Kasumi-1 (cell line): ENCODE measurements around the gene FAM174C.
A peak's percentile ranks its signal among the peaks of the same experiment; 100 is the strongest.
"Not testable (repeated sequence)": the region's sequence is repeated elsewhere in the genome, so short reads cannot be mapped to it uniquely, and the experiment has no call there.

Experiments
- DNase-seq, 2 experiments: peaks; one replicate each; lab custom pipeline; 2025; lab: John Stamatoyannopoulos, UW

Gene FAM174C

GRCh38 chr19:1302533-1303239 lies 27.4 kb downstream of the FAM174C start:
- no peak for DNase-seq

GRCh38 chr19:1304197-1304924 lies 29.0 kb downstream of the FAM174C start:
- no peak for DNase-seq

DNA sequence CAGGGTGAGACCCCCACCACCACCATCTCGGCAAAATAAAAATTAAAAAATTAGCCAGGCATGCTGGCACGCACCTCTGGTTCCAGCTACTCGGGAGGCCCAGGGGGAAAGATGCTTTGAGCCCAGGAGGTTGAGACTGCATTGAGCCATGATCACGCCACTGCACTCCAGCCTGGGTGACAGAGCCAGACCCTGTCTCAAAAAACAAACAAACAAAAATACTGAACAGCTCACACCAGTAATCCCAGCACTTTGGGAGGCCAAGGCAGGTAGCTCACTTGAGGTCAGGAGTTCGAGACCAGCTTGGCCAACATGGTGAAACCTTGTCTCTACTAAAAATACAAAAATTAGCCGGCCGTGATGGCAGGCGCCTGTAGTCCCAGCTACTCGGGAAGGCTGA lies 30.0 kb downstream of the FAM174C start:
- DNase-seq, result not testable (repeated sequence)

DNA sequence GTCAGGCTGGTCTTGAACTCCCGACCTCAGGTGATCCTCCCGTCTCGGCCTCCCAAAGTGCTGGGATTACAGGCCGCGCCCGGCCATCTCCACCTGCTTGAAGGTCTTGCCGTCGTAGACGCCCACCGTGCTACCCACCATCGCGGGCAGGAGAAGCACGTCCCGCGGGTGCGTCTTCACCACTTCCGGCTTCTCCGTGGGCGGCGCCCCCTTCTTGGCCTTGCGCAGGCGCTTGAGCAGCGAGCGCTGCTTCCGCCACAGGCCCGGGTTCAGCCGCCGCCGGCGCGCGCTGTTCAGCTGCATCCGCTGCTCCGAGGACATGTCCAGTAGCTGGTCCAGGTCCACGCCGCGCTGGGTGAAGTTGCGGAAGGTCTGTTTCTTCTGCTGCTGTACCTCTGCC lies 32.0 kb downstream of the FAM174C start:
- DNase-seq, result no peak

DNA sequence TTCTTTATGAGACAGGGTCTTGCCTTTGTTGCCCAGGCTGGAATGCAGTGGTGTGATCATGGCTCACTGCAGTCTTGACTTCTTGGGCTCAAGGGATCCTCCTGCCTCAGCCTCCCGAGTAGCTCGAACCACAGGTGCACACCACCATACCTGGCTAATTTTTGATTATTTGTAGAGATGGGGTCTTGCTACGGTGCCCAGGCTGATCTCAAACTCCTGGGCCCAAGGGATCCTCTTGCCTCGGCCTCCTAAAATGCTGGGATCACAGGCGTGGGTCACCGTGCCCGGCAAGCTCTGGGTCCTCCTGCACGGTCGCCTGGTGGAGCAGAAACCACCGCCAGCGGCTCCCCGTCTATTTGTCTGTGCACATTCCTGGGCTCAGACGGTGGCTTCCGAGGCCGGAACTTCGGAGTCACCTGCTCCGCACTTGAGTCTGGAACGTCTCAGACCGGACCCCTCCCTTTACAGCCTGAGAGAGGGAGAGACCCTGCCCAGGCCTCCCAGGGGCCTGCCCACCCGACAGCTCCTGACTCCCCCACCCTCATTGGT lies 32.5 kb downstream of the FAM174C start:
- DNase-seq, result no peak

GRCh38 chr19:1308718-1309117 lies 33.4 kb downstream of the FAM174C start:
- DNase-seq, result no peak

GRCh38 chr19:1309977-1310852 lies 34.9 kb downstream of the FAM174C start:
- DNase-seq, result no peak

DNA sequence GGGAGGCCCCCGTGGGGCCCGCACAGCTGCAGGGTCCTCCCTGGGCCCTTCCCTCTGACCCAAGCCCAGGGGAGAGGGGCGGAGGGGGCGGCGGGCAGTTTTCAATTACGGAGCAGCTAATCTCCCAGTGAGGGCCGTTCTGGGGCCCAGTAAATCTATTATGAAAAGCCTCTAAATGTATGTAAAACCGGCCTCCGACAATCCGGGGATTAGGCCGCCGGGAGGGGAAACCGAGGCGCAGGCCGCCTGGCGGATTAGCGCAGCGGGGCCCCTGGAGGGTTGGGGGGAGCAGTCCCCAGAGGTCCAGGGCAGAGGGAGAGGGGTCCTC lies 35.5 kb downstream of the FAM174C start:
- no peak for DNase-seq

DNA sequence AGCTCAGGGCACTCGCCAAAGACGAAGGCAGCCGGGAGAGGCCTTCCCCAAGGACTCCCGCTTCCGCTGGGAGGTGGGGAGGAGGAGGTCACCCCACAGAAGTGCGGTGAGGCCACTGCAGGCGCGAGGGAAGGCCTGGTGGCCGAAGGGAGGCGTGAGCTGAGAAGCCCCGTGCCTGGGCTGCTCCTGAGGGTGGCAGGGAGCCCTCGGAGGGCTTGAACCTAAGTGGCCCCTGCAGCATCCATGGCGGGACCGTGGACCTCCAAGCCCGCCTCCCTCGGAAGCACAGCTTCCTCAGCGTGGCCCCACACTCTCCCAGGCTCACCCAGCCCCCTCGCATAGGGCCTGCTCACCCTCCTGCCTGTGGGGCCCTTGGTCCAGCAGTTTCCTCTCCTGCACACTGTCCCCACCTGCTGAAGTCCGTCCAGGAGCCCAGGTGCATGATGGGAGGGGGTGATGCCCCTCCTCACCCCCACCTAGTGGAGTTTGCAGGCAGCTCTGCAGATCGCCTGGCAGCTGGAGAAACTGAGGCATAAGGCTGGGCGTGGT lies 36.3 kb downstream of the FAM174C start:
- no peak for DNase-seq

GRCh38 chr19:1312767-1313694 lies 37.7 kb downstream of the FAM174C start:
- DNase-seq, result no peak

DNA sequence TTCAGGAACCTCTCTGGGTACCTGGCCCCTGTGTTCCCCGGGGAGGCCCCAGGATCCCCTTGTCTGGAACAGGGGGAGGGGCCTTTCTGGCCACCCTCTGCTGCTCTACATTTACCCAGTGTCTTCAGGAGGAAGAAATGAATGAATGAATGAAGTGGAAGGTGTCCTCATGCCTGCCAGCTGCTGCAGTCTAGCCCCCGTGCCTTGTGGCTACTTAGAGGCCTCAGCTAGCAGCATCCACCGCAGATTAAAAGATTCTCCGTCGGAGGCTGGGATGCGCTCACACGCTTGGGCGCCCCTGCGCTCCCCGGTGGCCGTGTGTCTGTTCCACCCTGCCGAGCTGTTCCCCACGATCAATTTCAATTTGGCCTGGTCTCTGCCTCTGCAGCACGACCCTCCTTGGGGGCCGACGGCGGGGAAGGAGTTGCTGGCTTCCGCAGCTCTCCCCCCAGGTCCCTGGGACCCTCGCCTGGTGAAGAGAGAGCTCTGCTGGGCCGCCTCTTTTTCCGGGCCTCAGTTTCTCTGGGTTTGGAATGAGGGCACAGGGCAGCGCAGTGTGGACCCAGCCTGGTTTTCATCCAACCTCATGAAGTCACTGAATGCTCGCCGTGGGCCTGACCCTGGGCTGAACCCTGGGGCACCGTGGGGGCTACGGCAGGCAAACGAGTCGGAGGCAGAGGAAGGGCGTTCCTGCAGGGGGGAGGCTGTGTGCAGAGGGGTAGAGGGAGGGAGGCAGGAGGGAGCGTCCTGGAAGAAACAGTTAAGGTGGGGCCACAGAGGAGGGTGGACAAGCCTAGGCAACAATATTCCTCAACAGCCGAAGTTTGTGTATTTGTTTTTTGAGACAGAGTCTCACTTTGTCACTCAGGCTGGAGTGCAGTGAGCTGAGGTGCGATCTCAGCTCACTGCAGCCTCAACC lies 38.6 kb downstream of the FAM174C start:
- no peak for DNase-seq

GRCh38 chr19:1315470-1316166 lies 40.3 kb downstream of the FAM174C start:
- peak in 1 of 2 experiments; percentile 9 for DNase-seq

- no peak for DNase-seq
These were observed 41.1 kb downstream of the FAM174C start for GRCh38 chr19:1316466-1316865.

DNA sequence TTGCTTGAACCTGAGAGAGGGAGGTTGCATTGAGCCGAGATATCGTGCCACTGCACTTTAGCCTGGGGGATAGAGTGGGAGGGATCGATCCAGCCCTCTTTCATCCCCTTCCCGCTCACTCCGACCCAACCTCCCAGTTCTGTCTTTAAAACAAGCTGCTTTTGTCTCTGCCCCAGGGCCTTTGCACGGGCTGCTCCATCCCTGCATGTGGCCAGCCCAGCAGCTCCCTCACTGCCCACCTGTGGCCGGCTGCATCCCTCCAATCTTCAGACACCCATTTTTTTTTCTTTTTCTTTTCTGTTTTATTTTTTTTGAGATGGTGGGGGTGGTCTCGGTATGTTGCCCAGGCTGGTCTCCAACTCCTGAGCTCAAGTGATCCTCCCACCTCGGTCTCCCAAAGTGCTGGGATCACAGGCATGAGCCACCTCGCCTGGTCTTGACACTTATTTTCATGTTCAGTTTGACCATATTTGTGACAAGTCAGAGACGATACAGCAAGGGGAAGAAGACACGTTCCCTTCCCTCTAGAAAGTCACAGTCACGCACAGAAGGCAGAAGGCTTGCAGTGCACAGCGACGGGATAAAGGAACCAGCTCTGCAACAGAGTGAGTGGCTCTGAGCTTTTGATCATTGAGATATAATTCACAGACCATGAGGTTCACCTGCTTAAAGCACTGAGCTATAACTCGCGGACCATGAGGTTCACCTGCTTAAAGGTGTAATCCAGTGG lies 42.1 kb downstream of the FAM174C start:
- DNase-seq, result no peak

- no peak for DNase-seq
These were observed 43.5 kb downstream of the FAM174C start for GRCh38 chr19:1318678-1319471.

DNA sequence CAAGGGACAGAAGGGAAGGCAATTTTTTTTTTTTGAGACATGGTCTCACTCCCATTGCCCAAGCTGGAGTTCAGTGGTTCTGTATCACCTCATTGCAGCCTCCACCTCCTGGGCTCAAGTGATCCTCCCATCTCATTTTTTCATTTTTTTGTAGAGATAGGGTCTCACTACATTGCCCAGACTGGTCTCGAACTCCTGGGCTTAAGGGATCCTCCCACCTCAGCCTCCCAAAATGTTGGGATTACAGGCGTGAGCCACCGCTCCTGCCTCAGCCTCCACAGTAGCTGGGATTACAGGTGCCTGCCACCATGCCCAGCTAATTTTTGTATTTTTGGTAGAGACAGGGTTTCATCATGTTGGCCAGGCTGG lies 44.9 kb downstream of the FAM174C start:
- DNase-seq, result not testable (repeated sequence)

DNA sequence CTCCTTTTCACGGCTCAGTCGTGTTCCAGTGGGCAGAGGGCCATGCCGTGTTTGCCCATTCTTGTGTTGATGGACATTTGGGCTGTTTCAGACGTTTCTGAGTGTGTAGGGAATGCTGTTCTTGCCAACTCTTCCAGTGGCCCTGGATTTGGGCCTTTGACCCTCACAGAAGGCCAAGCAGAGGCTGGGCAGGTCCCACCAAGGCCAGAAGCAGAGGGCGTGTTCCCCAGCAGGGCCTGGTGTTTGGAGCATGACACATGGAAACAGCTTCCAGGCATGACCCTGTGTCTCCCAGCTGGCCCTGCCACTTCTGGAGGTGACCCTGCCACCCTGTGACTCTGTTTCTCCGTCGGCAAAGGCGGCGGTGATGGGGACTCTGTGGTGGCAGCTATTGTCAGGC lies 46.2 kb downstream of the FAM174C start:
- no peak for DNase-seq
